Stimulated activated CD8-positive, alpha-beta memory T cell treated with anti-CD3 and anti-CD28 coated beads, Interleukin-7, amount 100 ng/mL, for 24 hours (primary cell): ENCODE measurements around the gene MRPL9.
"Not testable (repeated sequence)": the region's sequence is repeated elsewhere in the genome, so short reads cannot be mapped to it uniquely, and the experiment has no call there.

Experiments used
- DNase-seq: peaks from one replicate; pipeline ENCODE4 v3.0.0-alpha.2; 2020; ENCODE audit warnings: low read depth

Gene MRPL9

GRCh38 chr1:151783796-151784195 is 20.5 kb upstream of the MRPL9 start:
- DNase-seq = no peak

GRCh38 chr1:151782741-151783140 is 19.4 kb upstream of the MRPL9 start:
- no peak for DNase-seq

- not testable (repeated sequence) for DNase-seq
These were observed 18.7 kb upstream of the MRPL9 start for GRCh38 chr1:151782026-151782425.

- not testable (repeated sequence) for DNase-seq
These were observed 17.4 kb upstream of the MRPL9 start for GRCh38 chr1:151780736-151781135.

- DNase-seq = no peak
These were observed 16.6 kb upstream of the MRPL9 start for GRCh38 chr1:151779852-151780251.

- DNase-seq = no peak
These were observed 14.0 kb upstream of the MRPL9 start for GRCh38 chr1:151777317-151777716.

GRCh38 chr1:151776665-151777062 is 13.4 kb upstream of the MRPL9 start:
- no peak for DNase-seq

GRCh38 chr1:151775894-151776664 is 12.8 kb upstream of the MRPL9 start:
- DNase-seq = no peak

- no peak for DNase-seq
These were observed 11.1 kb upstream of the MRPL9 start for GRCh38 chr1:151774256-151774922.

GRCh38 chr1:151773702-151774101 is 10.4 kb upstream of the MRPL9 start:
- no peak for DNase-seq

GRCh38 chr1:151769270-151769669 is 6.0 kb upstream of the MRPL9 start:
- not testable (repeated sequence) for DNase-seq

- not testable (repeated sequence) for DNase-seq
These were observed 5.2 kb upstream of the MRPL9 start for GRCh38 chr1:151768351-151769066.

GRCh38 chr1:151763990-151764389 is 694 bp upstream of the MRPL9 start:
- DNase-seq = no peak

GRCh38 chr1:151760597-151761385 is 2.5 kb downstream of the MRPL9 start:
- DNase-seq = no peak

- DNase-seq = no peak
These were observed 4.1 kb downstream of the MRPL9 start for GRCh38 chr1:151759241-151759640.

GRCh38 chr1:151756291-151756690 is 7.0 kb downstream of the MRPL9 start:
- DNase-seq = no peak

- DNase-seq = no peak
These were observed 21.8 kb downstream of the MRPL9 start for GRCh38 chr1:151741516-151741915.

GRCh38 chr1:151739590-151740355 is 23.5 kb downstream of the MRPL9 start:
- DNase-seq = no peak

- DNase-seq = no peak
These were observed 25.8 kb downstream of the MRPL9 start for GRCh38 chr1:151737479-151737878.

GRCh38 chr1:151737026-151737425 is 26.3 kb downstream of the MRPL9 start:
- no peak for DNase-seq

- DNase-seq = not testable (repeated sequence)
These were observed 29.3 kb downstream of the MRPL9 start for GRCh38 chr1:151733995-151734394.
